Activated CD4-positive, alpha-beta T cell treated with anti-CD3 and anti-CD28 coated beads for 24 hours (primary cell): ENCODE results near the gene CD46.
"Not testable (repeated sequence)": the region's sequence is repeated elsewhere in the genome, so short reads cannot be mapped to it uniquely, and the experiment has no call there.

Source experiments
- DNase-seq, 2 donors: peaks; one replicate each; pipeline ENCODE4 v3.0.0-alpha.2; 2020; ENCODE audit warnings: low read depth in 2 of 2

CD46 gene

GRCh38 chr1:207751790-207752455 is at the start of gene CD46:
Gene CD46 (plus strand): TSS chr1:207752054. CDS start chr1:207752213, 159 bp downstream.
- peak; percentile 88 to 90 for DNase-seq

DNA sequence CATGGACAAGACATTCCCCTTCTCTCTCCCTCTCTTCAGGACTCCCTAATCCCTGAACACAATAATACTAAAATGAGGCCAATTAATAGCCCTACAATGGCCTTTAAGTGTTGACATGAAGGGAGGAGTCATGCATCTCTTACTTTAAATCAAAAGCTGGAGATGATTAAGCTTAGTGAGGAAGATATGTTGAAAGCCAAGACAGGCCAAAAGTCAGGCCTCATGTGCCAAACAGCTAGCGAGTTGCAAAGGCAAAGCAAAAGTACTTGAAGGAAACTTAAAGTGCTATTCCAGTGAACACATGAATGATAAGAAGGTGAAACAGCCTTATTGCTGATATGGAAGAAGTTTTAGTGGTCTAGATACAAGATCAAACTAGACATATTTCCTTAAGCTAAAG is 49.5 kb upstream of the CD46 start:
- no peak for DNase-seq

GRCh38 chr1:207703712-207704111 is 48.1 kb upstream of the CD46 start:
- no peak for DNase-seq

DNA sequence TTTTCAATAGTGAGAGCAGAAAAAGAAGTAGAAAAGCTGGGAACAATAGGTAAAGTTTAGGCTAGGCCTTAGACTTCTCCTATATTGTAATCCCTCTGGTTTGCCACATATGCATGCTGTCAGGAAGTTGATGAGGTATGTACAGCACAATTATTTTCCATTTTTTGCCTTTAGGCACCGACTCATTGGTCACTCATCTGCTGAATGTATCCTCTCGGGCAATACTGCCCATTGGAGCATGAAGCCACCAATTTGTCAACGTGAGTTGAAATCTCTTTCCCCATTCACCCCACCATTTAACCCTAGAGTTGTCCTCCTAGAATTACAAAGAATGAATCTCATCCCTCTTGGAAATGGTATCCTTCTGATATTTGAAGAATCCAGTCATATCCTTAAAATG is 43.9 kb upstream of the CD46 start:
- DNase-seq, result not testable (repeated sequence)

GRCh38 chr1:207711285-207711684 is 40.6 kb upstream of the CD46 start:
- no peak for DNase-seq

- not testable (repeated sequence) for DNase-seq
Measured at GRCh38 chr1:207712701-207713100, 39.2 kb upstream of the CD46 start.

GRCh38 chr1:207713529-207713928 is 38.3 kb upstream of the CD46 start:
- DNase-seq, result no peak

DNA sequence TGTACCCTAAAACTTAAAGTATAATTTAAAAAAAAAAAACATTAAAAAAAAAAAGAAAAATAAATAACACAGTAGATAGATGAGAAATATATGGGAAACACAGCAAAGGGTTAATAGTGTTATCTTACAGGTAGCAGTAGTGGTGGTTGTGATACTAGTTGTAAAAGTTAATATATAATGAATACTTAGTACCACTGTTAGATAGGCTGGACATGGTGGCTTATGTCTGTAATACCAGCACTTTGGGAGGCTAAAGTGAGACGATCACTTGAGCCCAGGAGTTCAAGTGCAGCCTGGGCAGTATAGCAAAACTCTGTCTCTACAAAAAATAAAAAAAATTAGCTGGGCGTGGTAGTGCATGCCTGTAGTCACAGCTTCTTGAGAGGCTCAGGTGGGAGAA is 32.6 kb upstream of the CD46 start:
- no peak for DNase-seq

DNA sequence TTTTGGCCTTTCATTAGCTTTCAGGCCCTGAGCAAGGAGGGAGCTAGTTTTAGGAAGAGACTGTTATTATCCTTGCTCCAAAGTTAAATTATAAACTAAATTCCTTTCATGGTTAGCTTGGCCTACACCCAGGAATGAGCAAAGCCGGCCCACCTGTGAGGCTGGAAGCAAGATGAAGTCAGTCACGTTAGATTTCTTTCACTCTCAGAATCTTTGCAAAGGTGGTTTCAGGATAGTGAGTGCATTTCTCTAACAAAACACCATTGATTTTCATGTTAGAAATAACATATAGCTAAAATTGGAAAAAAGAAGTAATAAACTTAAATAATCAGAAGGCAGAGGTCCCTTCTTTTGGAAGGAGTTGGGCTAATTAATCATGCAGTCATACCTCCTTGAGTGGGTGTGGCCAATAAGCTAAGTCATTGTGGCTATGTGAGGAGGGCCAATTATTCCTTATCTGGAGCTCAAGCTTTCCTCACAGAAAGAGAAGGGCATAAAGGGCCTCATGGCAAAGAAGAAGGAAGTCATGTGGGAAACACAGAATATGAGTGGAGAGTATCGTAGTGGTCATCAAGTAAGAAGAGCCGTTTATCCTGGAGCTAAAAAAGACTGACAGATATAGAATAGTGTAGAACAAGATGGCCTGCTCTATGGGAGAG is 23.5 kb upstream of the CD46 start:
- DNase-seq, result not testable (repeated sequence)

- not testable (repeated sequence) for DNase-seq
Measured at GRCh38 chr1:207737503-207738157, 14.2 kb upstream of the CD46 start.

DNA sequence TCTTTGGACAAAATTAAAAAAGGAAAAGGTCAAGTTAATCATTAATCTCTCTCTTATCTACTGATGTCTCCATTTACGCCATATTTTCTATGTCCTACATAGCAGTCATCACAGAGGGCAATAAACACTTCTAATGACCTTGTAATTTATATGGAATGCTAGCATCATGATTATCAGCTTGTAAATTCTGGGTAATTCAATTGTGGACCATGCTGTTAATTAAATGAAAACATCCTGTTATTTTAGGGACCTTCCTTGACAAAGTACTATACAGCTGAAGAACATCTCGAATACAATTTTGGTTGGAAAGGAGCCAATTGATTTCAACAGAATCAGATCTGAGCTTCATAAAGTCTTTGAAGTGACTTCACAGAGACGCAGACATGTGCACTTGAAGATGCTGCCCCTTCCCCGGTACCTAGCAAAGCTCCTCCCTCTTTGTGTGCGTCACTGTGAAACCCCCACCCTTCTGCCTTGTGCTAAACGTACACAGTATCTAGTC is 13.6 kb upstream of the CD46 start:
- not testable (repeated sequence) for DNase-seq

DNA sequence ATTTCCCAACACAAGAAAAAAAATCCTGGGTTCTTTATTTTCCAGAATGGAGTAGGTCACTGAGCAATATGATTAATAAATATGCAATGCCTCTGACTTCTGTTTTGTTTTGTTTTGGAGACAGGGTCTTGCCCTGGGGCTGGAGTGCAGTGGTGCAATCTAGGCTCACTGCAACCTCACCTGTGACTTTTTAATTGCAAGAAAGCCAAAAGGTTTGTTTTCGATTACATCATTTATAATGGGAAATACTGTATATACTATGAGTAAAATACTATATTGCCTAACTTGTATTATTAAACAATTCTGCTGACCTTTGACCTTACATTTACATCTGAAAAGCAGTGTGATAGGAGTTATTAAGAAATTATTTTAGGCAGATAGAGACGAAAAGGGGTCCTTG is 11.6 kb upstream of the CD46 start:
- no peak for DNase-seq

GRCh38 chr1:207742850-207743555 is 8.9 kb upstream of the CD46 start:
- DNase-seq, result no peak

DNA sequence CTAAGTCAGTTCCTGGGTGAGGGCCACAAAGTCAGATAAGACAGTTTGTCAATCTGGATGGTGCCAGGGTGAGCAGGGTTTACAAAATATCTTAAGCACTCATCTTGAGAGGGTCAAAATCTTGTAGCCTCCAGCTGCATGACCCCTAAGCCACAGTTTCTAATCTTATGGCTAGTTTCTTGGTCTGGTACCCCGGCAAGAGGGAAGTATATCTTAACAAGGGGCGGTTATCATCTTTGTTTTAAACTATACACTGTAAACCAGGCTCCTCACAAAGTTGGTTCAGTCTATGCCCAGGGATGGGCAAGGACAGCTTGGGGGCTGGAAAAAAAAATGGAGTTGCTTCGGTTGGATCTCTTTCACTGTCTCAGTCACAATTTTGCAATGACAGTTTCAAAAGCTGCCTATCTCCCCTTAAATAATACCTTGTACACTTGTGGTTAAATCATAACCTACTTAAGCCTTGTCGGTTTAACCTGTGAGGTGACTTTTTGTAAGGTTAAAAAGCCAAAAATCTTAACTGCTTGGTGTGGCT is 7.8 kb upstream of the CD46 start:
- no peak for DNase-seq

DNA sequence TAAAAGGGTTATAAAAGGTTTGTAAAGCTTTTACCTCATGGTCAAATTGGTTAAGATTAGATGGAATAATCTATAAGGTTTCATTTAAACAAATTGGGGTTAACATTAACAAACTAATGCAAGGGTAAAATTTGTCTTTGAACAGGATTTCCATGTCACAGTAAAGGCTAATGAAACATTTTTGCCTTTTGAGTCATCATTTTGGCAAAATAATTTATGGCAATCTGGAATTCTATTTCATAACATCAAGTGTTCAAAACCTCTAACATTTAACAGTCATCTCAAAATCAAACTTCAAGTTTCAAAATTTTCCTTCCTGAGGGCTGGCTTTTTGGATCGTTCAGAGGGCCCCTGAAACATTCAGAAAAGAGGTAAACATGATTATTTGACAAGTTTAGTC is 6.6 kb upstream of the CD46 start:
- no peak for DNase-seq

GRCh38 chr1:207745839-207746767 is 5.8 kb upstream of the CD46 start:
- no peak for DNase-seq

DNA sequence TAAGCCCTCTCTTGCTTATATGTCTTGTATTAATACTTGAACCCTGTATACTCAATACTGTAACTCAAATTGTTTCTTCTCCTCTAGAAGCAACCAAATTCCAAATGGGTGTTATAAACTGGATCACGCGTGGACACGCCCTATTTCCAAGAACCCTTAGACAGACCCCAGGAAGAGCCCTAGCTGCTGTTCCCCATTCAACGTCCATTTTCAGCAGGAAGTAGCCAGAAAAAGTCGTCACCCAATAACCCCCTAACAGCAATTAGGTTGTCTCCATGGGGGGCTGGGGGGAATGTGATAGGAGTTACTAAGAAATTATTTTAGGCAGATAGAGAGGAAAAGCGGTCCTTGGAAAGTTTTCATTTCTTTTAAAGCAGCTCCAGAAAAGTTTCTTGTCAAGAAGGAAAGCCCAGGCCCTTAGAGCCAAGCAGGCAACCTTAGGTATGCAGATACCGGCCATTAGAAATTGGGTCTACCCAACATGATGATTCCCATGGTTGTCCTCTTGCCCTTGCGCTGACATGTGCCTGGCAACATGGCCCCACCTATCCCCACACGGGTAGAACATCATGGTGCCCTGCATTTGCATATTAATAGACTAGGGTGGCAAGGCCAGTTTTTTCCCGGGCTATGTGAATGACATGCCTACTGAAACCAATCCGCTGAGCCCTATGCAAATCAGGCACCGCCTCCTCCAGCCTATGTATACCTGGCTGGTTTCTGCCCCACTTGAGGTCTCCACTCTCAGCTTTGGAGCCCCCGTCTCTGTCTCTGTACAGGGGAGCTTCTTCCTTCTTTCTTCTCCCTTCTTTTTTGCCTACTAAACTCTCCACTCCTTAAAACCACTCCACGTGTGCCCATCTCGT is 4.0 kb upstream of the CD46 start:
- no peak for DNase-seq

GRCh38 chr1:207748737-207749528 is 2.9 kb upstream of the CD46 start:
- no peak for DNase-seq
